Epithelial cell of proximal tubule (primary cell): ENCODE measurements around the gene PEAK1. TPM values are rescaled to one million over a fixed set of nuclear protein-coding genes. Genes with fewer than 3 reads are reported as not detected.

Experiments
- DNase-seq: peaks from one replicate; pipeline ENCODE4 v3.0.0-alpha.2; 2011; ENCODE audit warnings: low read depth
- H3K4me3 ChIP-seq: 2 replicates; pipeline ENCODE4 v1.5.1; 2011; ENCODE audit warnings: low read depth, mild to moderate bottlenecking, low read length
- CTCF ChIP-seq: conservative IDR thresholded peaks from 2 replicates; pipeline ENCODE4 v1.5.1; 2012; ENCODE audit warnings: low read depth, mild to moderate bottlenecking, low read length
- total RNA-seq: library from RNA; depleted of rRNA; stranded (reverse); fragments of >200 nt; gene quantifications from 2 replicates; pipeline ENCODE4 v1.2.3, GENCODE V29; 2015

The PEAK1 gene
- total RNA-seq, 1 donor from 2014 or later, result 8.1 TPM

DNA sequence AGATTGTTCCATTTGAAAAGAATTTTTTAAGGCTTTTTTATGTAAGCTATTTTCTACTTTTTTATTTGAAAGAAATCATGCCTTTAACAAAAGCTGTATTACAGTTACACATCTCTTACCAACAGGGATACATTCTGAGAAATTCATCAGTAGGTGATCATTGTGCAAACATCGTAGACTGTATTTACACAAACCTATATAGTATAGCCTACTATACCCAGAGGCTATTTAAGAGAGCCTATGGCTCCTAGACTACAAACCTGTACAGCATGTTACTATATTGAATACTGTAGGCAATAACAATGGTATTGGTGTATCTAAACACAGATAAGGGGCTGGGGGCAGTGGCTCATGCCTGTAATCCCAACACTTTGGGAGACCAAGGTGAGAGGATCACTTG is 43.1 kb downstream of the PEAK1 start:
- DNase-seq, result no peak
- no peak for TF ChIP-seq CTCF
- no peak overlapping the region for H3K4me3 ChIP-seq

- no peak for DNase-seq
- no peak for TF ChIP-seq CTCF
- H3K4me3 ChIP-seq, result no peak overlapping the region
These were observed 44.8 kb downstream of the PEAK1 start for GRCh38 chr15:77375133-77375532.

DNA sequence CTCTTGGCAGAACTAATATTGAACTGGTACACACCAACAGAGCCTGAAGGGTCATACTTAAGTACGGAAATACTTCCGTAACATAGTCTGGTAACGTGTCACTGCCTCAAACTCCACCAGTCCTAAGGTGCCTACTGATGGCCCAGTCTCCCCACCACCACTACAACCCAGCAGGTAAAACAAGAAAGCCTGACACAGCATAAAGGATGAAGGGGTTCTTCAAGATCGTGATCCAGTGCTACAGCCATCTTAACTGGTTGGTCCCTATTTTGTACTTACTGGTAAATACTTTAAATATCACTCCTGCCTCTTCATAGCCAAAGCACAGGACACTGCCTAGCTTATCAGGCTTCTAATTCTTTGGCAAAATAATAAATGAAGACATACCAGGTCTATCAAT is 46.5 kb downstream of the PEAK1 start:
- no peak overlapping the region for H3K4me3 ChIP-seq
- no peak for TF ChIP-seq CTCF
- DNase-seq, result no peak

GRCh38 chr15:77371850-77372563 is 47.9 kb downstream of the PEAK1 start:
- no peak for DNase-seq
- TF ChIP-seq CTCF, result no peak
- no peak overlapping the region for H3K4me3 ChIP-seq

DNA sequence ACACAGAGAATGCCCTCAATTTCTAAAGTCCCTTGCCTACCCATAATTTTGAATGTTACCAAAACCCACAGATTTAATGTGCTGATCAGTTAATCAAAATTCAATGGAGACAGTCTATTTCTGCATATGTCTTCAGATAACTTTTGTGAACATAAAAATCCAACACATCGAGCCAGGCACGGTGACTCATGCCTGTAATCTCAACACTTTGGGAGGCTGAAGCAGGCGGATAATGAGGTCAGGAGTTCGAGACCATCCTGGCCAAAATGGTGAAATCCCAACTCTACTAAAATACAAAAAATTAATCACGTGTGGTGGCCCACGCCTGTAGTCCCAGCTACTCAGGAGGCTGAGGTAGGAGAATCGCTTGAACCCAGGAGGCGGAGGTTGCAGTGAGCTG is 49.3 kb downstream of the PEAK1 start:
- H3K4me3 ChIP-seq, result no peak overlapping the region
- no peak for DNase-seq
- no peak for TF ChIP-seq CTCF

DNA sequence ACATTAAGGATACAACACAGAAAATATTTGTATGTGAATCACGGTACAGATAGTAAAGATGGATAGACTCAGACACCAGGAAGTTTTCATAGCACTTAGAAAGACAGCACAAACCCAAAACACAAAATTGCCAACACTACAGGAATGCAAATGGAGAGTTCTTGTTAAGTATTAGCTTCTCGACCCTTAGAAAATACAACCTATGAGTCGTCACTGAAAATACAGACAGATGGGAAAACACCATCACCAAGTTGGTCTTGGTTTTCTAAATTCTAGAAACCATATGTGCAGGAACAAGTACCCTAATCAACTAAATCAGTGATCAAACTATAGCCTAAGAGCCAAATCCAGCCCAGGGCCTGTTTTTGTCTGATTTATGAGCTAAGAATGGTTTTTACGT is 50.7 kb downstream of the PEAK1 start:
- TF ChIP-seq CTCF, result no peak
- DNase-seq, result no peak
- H3K4me3 ChIP-seq, result no peak overlapping the region

DNA sequence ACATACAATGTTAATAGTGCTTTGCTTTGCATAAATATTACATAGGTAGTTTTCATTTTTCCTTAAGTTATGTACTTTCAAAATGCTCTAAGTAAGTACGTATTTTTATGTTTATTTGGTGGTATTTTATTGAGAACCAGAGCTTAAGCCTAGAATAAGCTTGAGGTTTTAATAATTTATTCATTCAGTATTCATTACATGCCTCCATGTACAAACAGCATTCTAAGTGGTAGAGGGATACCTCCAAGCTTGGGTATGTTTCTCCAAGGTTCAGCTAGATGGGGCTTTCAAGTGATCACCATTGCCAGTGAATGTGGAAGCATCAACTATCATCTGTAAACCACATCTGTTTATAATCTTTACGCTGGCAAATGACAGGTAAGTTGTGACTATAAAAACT is 52.3 kb downstream of the PEAK1 start:
- DNase-seq, result no peak
- no peak overlapping the region for H3K4me3 ChIP-seq
- TF ChIP-seq CTCF, result no peak
